Caki2 (cell line): ENCODE measurements around the gene JOSD2. TPM values are rescaled to one million over a fixed set of nuclear protein-coding genes. Genes with fewer than 3 reads are reported as not detected.

Source experiments
- DNase-seq: peaks from one replicate; pipeline ENCODE4 v3.0.0-alpha.2; 2015; ENCODE audit warnings: low read depth
- in situ Hi-C: cut with HindIII; loops from 2 replicates; pipeline ENCODE4 v1.10.0; 2016; ENCODE audit warnings: low sequenced_read_pairs, low pct_unique_long_range_greater_than_20kb, mixed read lengths
- total RNA-seq: library from RNA; depleted of rRNA; stranded (reverse); fragments of >200 nt; shearing (Covaris generic); gene quantifications from 2 replicates; pipeline ENCODE4 v1.2.3, GENCODE V29; 2014; ENCODE audit warnings: low replicate concordance

Gene JOSD2
- total RNA-seq, 1 experiment from 2014 or later = 34.4 TPM

DNA sequence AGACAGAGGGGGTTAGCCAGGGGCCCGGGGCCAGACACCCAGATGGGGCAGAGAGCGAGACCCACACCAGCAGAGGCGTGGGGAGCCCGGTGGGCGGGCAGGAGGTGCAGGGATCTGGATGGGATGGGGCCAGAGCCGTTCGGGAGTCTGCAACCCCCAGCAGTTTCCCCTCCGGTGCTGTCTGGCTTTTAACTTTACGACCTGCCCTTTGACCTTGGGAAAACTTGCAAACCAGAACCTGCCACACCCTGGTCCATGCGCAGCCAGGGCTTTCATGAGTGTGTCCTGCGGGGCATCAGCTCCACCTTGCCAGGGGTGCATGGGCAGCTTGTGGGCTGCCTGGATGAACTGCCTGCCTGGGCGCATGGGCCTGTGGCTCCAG, 9.8 kb downstream of the JOSD2 start:
- DNase-seq = no peak
- in situ Hi-C loops = no loop called here

DNA sequence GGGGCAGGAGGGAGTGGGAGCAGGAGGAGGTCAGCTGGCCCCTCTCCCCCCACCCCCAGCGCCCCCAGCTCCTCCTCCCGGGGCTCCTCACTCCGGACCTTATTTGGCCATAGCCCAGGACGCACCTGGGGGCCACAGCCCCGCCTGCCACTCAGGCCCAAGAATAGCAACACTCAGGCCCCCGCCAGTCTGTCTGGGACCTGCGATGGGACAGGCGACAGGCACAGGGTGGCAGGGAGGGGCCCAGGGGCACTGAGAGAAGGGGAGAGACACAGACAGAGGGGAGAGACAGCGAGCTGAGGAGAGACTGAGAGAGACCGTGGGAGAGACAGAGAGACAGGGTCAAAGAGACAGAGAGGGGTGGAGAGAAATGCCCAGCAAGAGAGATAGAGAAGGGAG, 10.2 kb downstream of the JOSD2 start:
- in situ Hi-C loops = no loop called here

DNA sequence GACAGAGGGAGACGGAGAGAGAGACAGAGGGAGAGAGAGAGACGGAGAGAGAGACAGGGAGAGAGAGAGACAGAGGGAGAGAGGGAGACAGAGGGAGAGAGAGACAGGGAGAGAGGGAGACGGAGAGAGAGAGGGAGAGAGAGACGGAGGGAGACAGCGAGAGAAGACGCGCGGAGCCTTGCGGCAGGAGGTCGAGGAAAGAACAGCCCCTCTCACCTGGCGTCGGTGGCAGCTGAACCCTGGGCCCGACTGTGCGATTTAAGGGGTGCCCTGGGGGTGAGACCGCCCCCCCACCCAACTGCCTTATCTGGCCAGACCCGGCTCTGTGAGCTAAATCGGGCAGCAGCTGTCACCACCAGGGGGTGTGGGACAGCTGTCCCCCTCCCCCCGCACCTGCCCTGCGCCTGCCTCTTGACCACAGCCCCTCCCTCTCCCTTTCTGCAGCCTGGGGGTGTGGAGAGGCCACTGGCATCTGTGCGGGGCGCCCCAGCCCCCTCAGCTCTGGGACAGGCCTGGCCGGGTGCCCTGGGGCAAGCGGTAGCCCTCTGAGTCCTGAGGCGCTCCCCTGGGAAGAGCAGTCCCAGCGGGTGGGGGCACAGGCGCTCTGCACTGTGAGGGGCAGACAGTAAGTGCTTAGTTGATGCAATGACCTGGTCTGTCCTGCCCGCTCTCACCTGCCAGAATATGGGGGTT, 10.8 kb downstream of the JOSD2 start:
- in situ Hi-C loops = no loop called here
- DNase-seq = no peak

More for the DNA sequence above, 10.2 kb downstream of the JOSD2 start:
- no peak for DNase-seq

DNA sequence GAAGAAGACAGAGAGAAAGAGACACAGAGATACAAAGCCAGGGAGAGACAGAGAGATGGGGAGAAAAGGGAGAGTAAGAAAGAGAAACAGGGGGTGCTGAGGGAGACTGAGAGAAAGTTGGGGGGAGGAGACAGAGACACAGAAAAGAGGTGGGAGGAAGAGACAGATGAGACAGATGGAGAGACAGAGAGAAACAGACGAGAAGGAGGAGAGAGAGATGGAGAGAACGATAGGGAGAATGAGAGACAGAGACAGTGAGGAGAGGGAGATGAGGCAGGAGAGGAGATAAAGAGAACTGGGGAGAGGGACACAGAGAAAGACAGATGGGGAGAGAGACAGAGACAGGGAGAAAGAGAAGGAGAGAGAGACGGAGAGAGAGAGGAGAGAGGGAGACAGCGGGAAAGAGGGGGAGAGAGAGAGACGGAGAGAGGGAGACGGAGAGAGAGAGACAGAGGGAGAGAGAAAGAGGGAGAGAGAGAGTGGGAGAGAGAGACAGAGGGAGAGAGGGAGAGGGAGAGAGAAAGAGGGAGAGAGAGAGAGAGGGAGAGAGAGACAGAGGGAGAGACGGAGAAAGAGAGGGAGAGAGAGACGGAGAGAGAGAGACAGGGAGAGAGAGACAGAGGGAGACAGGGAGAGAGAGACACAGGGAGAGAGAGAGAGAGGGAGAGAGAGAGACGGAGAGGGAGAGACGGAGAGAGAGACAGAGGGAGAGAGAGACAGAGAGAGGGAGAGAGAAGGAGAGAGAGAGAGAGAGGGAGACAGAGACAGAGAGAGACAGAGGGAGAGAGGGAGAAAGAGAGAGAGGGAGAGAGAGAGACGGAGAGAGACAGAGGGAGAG, 12.6 kb downstream of the JOSD2 start:
- in situ Hi-C loops = no loop called here
- DNase-seq = no peak

DNA sequence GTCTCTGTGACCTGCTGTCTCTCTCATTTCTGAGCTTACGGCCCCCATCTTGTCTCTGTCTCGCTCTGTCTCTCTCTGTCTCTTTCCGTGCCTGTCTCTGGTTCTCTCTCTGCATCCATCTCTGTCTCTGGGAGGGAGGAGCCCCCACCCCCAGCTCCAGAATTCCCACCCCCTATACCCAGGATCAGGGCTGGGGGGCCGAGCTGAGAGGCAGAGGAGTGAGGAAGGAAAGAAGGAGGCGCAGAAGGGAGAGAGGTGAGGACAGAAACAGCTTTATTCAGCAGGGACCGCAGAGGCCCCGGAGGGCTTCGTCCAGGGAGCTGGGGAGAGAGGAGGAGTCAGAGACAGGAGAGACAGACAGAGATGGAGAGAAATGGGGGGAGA, 14.0 kb downstream of the JOSD2 start:
- in situ Hi-C loops = no loop called here

DNA sequence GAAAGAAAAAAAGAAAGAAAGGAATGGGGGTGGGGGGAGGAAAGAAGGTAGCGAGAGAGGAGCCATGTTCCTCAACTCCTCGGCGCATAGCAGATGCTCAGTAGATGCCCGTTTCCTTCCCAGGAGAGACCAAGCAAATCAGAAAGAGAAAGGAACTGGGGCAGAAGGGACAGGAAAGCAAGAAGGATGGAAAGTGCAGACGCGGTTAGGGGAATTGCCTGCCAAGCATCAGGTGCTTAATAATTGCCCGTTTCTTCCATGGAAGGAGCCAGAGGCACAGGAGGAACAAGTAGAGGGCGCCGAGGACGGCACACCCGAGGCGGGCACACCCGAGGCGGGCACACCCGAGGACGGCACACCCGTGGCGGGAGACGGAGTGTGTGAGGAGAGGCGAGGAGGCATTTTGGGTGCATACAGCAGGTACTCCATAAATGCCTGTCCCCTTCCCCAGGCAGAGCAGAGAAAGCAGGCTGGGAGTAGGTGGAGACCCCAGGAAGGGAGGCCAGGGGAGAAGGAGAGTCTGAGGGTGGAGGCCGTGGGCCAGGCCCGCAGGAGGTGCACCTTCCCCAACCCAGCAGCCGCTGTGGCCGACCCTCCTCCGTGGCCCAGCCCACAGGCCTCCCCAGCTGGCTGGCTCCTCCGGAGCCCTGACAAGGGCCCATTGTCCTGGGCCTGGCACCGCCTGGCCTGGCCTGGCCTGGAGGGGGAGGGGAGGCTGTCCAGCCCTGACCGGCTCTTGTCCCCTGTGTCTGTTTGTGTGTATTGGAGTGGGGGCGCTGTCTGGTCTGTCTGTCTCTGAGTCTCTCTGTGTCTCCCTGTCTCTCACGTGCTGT, 14.6 kb downstream of the JOSD2 start:
- DNase-seq = peak; percentile 32
- in situ Hi-C loops = no loop called here

More for the DNA sequence above, 14.0 kb downstream of the JOSD2 start:
- no peak for DNase-seq

DNA sequence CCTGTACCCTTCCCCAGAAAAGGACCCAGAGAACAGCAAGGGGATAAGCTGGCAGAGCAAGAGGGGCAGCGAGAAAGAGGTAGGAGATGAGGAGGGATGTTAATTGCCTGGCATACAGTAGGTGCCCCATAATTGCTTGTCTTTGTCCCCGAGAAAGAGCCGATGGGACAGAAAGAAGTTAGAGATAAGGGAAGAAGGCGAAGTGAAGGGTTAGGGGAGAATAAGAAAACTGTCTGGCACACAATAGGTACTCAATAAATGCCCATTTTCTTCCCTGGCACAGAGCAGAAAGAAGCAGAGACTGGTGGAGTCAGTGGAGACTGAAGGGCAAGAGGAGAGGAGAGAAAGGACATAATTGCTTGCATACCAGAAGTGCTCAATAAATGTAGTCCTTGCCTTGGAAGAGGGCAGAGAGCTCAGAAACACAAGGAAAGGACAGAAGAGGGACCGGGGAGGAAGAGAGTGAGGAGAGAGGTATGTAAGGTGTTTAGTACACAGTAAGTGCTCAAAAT, 15.9 kb downstream of the JOSD2 start:
- no peak for DNase-seq
- in situ Hi-C loops = no loop called here

DNA sequence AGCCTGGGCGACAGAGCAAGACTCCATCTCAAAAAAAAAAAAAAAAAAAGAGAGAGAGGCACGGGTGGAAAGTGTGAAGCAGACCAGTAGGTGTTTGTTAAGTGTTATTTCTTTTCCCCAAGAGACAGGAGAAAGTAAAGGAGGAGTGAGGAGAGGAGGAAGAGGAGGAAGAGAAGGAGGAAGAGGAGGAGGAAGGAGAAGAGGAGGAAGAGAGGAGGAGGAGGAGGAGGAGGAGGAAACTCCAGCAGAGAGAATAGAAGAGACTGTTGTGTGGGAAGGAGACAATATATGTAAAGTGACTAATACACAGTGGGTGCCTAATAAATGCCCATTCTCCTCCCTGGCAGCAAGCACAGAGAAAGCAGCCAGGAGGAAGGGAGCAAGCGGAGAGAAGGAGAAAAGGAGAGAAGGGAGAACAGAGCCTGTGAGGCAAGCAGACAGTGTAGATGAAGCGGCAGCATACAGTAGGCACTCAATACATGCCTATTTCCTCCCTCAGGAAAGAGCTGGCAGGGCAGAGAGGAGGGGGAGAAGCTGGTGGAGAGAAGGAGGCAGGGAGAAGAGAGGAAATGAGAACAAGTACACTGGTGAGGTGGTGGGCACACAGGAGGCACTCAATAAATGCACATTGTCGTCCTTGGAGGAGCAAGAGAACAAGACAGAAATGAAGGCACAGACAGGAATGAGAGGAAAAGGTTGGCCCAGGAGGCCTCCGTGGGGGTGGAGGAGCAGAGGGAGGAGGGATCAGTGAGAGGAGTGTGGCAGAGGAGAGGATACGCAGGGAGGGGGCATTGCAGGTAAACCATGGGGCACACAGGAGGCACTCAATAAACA, 16.6 kb downstream of the JOSD2 start:
- no peak for DNase-seq
- in situ Hi-C loops = no loop called here

DNA sequence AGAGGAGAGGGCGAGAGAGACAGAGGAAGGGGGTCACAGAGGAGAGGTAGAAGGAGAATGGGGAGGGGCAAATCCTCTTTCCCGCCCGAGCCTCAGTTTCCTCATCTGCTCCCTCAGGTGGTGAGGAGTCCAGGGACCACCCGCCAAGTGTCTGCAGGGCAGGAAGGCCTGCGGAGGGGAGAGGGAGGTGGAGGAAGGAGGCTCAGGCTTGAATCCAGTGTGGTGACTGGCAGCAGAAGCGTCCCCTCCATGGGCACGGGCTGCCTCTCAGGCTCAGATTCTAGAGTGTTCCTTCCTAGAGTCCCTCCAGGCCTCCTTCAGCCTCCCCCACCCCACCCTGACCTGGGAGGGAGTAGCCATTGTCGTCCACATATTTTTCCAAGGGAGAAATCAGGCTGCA, 17.8 kb downstream of the JOSD2 start:
- in situ Hi-C loops = no loop called here
- no peak for DNase-seq

DNA sequence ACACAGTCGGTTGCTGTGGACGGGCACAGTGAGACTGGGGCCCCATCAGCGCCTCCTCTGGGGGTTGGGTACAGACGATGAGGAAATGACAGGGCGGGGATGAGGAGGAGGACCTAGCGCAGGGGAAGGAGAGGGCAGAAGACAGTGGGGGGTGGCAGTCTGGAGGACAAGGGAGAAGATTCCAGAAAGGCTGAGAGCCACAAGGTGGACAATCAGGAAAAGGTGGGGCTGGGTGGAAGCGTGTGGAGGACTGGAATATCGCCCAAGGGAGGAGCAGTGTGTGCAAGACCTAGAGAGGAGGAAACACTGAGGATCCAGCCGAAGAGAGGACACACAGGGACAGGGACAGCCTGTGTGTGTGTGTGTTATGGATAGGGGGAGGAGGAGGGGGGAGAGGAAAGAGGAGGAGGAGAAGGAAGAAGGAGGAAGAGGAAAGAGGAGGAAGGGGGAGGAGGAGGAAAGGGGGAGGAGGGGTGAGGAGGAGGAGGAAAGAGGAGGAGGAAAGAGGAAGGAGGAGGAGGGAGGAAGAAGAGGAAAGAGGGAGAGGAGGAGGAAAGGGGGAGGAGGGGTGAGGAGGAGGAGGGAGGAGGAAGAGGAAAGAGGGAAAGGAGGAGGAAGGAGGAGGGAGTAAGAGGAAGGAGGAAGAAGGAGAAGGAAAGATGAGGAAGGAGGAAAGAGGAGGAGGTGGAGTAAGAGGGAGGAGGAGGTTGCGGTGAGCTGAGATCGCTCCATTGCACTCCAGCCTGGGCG, 18.5 kb downstream of the JOSD2 start:
- in situ Hi-C loops = no loop called here
- DNase-seq = no peak

DNA sequence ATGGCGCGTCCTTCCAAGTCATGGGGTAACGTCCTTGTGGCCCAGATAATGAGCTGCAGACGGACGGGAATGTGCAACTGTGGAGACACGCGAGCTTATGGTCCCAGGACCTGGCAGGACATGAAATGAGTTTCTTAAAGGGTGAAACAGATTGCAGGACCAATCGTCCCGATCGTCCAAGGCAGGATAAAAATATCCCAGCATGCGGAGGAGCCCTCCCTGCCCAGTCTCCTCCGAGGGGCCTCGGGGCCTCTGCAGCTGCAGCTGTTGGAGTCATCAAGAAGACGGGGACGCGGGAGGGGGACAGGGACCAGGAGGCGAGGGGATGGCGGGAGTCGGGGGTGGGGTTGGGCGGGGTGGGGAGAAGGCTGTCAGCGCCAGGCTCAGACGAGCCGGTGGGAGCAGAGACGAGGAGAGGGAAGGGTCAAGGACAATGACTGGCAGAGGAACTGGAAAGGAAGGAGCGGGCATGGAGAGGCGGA, 20.0 kb downstream of the JOSD2 start:
- DNase-seq = no peak
- in situ Hi-C loops = no loop called here

DNA sequence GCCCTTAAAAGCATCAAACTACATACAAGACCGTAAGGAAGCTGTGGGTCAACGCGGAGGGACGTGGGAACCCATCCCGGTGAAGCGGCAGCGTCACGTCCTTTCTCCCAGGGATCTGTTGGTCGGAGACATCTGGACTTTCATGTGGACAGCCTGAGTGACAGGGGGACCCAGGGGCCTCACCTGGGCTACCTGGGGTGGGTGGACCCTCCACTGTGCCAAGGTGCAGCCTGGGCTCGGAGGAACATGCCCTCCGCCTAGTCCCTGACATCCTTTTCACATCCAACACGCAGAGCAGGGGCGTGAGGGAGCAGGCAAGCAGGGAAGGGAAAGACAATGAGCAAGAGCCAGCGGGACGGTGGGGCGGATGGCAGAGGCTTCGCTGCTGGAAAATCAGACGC, 20.6 kb downstream of the JOSD2 start:
- DNase-seq = no peak
- in situ Hi-C loops = no loop called here

DNA sequence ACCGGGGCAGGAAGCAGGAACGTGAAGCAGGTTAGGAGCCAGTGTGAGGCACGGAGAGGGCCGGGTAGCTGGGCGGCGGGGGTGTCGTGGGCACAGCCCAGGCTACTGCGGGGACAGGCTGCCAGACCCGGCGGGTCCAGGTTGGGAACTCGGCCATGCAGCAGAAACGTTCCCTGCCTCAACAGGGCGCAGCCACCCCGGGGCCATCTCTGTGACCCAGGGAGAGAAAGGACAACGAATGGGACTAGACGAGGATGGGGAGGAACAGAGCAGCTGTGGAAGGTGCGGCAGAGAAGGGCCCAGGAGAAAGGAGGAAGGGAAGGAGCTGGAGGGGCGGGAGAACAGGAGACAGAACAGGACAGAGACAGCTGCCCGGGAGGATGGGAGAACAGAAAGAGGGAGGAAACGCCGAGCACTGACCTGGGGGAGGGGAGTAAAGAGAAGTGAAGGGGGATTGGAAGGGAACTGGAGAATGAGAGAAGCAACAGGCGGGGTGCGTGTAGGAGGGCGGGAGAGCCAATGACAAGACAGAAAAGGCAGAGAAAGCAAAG, 21.5 kb downstream of the JOSD2 start:
- no peak for DNase-seq
- in situ Hi-C loops = no loop called here

DNA sequence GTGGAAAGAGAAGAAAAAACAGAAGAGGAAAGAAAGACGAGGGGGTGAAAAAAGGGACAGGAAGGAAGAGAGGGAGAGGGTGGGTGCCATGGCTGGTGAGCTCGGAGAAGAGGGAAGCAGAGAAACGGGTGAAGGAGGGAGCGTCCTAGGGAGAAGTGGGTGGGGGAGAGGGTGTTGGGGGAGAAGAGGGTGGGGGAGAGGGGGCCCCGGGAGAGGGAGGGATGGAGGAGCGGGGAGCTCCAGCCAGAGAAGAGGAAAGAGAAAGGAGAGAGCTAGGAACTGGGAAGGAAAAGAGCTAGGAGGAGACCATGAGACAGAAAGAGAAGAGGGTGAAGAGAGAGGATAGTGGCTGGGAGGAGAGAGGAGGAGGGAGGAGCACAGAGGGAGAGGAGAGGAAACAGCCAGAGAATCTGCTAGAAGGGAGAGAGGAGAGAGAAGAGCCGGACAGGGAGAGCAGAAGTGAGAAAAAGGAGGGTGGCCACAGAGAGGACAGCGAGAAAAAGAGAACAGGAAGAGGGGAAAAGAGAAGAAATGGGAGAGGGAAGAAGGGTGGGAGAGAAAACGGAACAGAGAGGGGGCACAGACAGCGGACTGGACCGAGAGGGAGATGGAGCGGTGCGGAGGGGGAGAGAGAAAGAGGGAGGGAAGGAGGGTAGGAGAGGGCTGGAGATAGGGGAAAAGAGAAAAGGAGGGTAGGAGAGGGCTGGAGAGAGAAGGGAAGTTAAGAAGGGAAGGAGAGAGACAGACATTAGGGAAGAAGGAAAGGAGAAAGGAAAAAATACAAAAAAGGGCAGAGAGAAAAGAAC, 22.4 kb downstream of the JOSD2 start:
- DNase-seq = no peak
- in situ Hi-C loops = no loop called here

DNA sequence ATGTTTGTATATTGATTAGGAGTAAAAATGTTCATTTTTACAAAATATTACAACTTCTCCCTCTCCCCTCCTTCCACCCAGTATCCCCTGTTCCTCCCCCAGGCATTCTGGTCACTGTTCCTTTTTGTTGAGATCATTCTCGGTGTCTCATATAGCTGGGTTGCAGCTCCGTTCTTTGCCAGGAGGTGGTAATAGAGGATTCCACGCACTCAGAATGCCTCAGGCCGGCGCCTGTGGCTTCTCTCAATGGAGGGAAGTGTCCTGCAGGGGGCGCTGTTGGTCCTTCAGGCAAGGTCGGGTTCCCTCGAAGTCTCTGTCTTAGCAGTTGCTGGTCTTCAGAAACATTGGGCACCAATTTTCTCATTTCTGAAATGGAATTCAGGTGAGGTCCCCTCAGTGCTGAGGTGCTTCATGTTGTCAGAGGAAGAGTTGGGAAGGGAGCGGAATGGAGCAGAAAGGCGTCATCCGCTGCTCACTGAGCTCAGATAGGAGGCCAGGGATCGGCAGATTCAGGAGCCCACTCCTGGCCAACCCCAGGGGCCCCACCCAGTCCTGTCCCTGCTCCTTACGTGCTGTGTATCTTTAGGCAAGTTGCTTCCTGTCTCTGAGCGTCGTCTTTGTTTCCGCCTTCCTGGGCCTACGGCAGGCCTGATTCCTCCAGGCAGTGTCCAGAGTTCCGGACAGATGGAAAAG, 24.0 kb downstream of the JOSD2 start:
- DNase-seq = peak; percentile 46
- in situ Hi-C loops = no loop called here
